ENCODE data around the gene RBPJL. TPM values are rescaled to one million over a fixed set of nuclear protein-coding genes. Genes with fewer than 3 reads are reported as not detected.

The RBPJL gene
- total RNA-seq, 4 donors from 2014 or later: not detected

DNA sequence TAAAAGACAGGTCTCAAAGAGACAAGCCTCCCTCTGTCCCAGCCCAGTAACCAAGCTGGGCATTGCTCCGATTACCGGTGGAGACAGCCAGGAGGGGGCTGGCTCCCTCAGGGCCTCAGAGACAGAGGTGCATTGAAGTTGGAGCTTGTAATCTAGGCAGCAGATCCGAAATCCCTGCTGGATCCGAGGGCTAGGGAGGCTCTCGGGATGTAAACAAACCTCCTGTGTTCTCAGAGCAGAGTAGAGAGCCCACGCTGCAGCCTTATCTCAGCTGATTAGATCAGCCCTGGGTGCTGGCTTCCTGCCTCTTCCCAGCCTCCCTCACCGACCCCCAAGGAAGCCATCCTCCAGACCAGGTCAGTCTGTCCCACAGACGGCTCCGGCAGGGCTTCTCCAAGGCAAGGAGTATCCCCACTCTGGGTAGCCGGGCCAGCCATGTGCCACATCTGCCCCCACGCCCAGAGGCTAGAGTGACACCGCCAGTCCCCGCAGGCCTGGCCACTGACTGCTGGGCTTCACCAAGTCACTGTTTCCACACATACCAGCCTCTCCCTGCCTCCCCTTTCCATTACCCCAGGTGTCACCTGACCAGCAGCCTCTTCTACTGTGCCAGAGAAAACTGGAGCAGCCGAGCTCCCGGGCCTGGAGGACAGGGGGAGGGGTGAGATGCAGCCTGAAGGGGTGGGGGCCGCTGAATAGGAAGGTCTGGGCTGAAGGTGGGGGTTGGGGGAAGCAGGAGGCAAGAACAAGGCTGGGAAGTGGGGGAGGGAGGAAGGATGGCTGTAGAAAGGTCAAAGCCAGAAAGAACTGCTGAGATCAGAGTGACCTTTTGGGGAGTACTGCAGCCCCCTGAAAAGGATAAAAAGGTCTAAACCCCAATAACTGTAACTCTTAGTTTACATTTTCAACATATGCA lies 35.6 kb downstream of the RBPJL start:
- peak; percentile 58 for ATAC-seq
- Histone ChIP-seq H3K4me1 (peaks cover 16 to 100% (median 83%) of the 10 kb centered on the region in 3 donors), H3K9me3 (no peaks in the 10 kb centered on the region), H3K27me3 (no peaks in the 10 kb centered on the region), H3K36me3 (no peaks in the 10 kb centered on the region), H3K27ac (peak overlapping the region; percentile 85 to 96 (median 95)), H3K4me3 (peak overlapping the region; percentile 1 to 80)
- no peak for TF ChIP-seq EP300 (IDR thresholded peaks at IDR 0.05)
- peak; percentile 58 for TF ChIP-seq POLR2AphosphoS5 (IDR thresholded peaks at IDR 0.05)
- TF ChIP-seq POLR2A (IDR thresholded peaks at IDR 0.05): peak in 1 of 2 donors; percentile 24
- TF ChIP-seq CTCF (IDR thresholded peaks at IDR 0.05): no peak
- WGBS, 2 donors (ENCODE audit: low coverage in 1 of 2): 6% methylated on average over 3 of the region's 16 CpGs; no CpG with 5 or more reads in 1 of the 2 donors

DNA sequence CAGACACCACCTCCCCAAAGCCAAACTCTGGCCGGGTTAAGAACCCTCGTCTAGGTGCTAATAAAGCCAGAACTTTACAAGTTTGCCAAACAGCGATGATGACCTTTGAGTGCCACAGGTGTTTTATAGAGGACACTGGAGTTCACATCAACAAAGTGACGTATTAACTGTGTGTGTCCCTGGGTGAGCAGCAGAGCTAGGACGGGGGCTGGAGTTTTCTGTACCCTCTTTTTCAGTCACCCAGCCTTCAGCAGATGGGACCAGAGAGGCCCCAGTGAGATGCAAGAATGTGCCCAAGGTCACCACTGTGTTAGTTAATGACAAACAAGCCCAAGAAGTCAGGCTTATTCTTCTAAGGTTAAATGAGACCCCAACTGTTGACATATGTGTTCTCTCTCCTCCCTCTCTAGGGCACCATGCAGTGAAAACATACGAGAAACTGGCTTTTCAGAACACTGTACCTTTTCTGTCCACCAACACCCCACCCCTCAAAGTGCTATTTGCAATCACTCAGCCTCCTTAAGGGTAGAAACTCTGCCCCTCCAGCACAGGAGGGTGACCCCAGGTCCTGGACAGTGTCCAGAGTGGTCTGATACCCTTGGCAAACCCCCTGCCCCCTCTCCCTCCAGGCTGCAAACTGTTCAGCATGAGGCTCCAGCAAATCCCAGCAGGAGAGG lies 36.4 kb downstream of the RBPJL start:
- Histone ChIP-seq H3K4me3 (peak overlapping the region in 1 of 2 donors; percentile 80), H3K36me3 (no peaks in the 10 kb centered on the region), H3K4me1 (peaks cover 15 to 95% (median 76%) of the 10 kb centered on the region in 3 donors), H3K27ac (peak overlapping the region; percentile 85 to 96 (median 95)), H3K27me3 (no peaks in the 10 kb centered on the region), H3K9me3 (no peaks in the 10 kb centered on the region)
- WGBS, 2 donors (ENCODE audit: low coverage in 1 of 2): 28 to 60% methylated on average over 2 of the region's 6 CpGs
- TF ChIP-seq POLR2AphosphoS5 (IDR thresholded peaks at IDR 0.05): no peak
- no peak for TF ChIP-seq POLR2A (IDR thresholded peaks at IDR 0.05)
- no peak for TF ChIP-seq CTCF (IDR thresholded peaks at IDR 0.05)
- no peak for ATAC-seq

DNA sequence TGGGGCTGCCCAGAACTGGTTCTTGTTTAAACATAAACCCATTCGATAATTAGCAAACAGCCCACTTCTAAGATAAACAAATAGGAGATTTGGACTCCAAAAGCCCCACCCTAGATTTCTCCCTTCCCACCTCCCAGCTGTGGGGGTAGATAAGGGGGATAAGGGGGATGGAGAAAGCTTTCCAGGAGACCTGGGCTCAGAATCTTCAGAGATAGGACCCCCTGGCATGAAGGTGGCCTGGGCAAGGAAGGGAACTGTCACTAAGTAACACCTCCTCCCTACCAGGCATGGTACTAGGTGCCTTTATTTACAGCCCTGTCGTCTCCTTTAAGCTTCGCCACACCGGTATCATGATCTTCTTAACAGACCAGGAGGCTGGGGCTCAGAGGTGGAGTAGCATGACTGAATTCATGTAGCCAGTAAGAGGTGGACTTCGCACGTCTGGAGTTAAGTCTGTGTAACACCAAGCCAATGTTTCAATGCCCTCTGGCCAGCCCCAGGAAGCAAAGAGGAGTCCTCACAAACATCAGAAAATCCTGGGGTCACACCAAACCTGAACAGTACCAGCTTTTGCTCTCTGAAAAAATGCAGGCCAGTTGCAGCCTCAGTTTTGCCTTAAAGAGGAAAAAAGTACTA lies 37.0 kb downstream of the RBPJL start:
- Histone ChIP-seq H3K27me3 (no peaks in the 10 kb centered on the region), H3K9me3 (no peaks in the 10 kb centered on the region), H3K4me3 (peak overlapping the region in 1 of 2 donors; percentile 80), H3K4me1 (peaks cover 9 to 92% (median 71%) of the 10 kb centered on the region in 3 donors), H3K36me3 (no peaks in the 10 kb centered on the region), H3K27ac (peak overlapping the region; percentile 85 to 96 (median 95))
- ATAC-seq: no peak
- 20 to 60% methylated on average over 1 to 4 of the region's 6 CpGs for WGBS, 2 donors (ENCODE audit: low coverage in 1 of 2)
- TF ChIP-seq POLR2AphosphoS5 (IDR thresholded peaks at IDR 0.05): no peak
- no peak for TF ChIP-seq CTCF (IDR thresholded peaks at IDR 0.05)
- TF ChIP-seq EP300 (IDR thresholded peaks at IDR 0.05): no peak
- TF ChIP-seq POLR2A (IDR thresholded peaks at IDR 0.05): no peak

DNA sequence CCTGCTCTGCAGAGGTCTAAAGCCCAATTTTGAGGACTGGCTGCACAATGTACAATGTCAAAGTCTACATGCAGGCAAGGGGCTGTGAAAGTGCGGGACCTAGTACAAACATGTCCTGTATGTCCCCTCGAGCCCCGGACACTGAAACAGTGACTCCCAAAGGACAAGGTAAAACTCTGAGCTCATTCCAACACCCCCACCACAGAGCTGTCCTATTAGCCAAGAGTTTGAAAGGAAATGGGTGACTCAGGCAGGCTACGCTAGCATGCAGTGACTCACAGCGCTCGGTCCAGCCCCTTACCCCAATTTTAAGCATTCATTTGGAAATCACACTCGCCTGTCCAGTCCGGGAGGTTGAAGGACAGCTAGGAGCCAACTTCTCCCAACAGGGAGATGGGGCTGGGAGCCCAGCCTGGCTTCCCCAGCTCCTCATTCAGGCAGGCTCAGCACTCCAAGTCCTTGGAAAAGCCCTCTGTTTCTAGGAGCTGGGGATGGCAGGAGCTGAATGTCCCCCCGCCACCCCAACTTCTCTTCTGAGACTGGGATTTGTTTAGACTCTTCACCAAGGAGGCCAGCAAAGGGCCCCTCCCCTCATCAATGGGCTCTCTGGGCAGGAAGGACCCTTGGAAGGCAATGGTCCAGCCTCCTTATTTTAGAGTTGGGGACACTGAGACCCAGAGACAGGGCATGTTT lies 37.7 kb downstream of the RBPJL start:
- H3K36me3 ChIP-seq: no peaks in the 10 kb centered on the region
- peaks cover 5 to 92% (median 65%) of the 10 kb centered on the region in 3 donors for H3K4me1 ChIP-seq
- TF ChIP-seq POLR2AphosphoS5 (IDR thresholded peaks at IDR 0.05): peak; percentile 87
- peak in 1 of 4 experiments; percentile 2 for TF ChIP-seq CTCF (IDR thresholded peaks at IDR 0.05)
- peak in 1 of 2 donors; percentile 31 for TF ChIP-seq POLR2A (IDR thresholded peaks at IDR 0.05)
- TF ChIP-seq EP300 (IDR thresholded peaks at IDR 0.05): no peak

More for the DNA sequence above, 37.7 kb downstream of the RBPJL start:
- Histone ChIP-seq H3K4me3 (peak overlapping the region in 1 of 2 donors; percentile 80), H3K9me3 (no peaks in the 10 kb centered on the region), H3K27me3 (no peaks in the 10 kb centered on the region), H3K27ac (peak overlapping the region; percentile 85 to 96 (median 95))
- WGBS, 2 donors (ENCODE audit: low coverage in 1 of 2): 0% methylated on average over 1 to 4 of the region's 9 CpGs
- peak; percentile 80 for ATAC-seq

Measured in gastroesophageal sphincter (tissue), 4 donors.